ENCODE data around the gene ZNF280C.

GRCh38 chrX:130251671-130252070, 17.0 kb downstream of the ZNF280C start:
- TF ChIP-seq HDGF (IDR thresholded peaks at IDR 0.05; ENCODE audit: borderline replicate concordance) = no peak
- no peak for TF ChIP-seq TARDBP (IDR thresholded peaks at IDR 0.05)
- TF ChIP-seq ARNT (IDR thresholded peaks at IDR 0.05) = no peak
- TF ChIP-seq BHLHE40 (IDR thresholded peaks at IDR 0.05; ENCODE audit: borderline replicate concordance) = no peak
- no peak for TF ChIP-seq SP1 (IDR thresholded peaks at IDR 0.05)
- no peak for TF ChIP-seq FOXM1 (IDR thresholded peaks at IDR 0.05; ENCODE audit: borderline replicate concordance)
- TF ChIP-seq FOXK2 (IDR thresholded peaks at IDR 0.05) = no peak
- TF ChIP-seq NFRKB (IDR thresholded peaks at IDR 0.05) = no peak
- no peak for TF ChIP-seq PKNOX1 (IDR thresholded peaks at IDR 0.05)
- TF ChIP-seq ELF4 (IDR thresholded peaks at IDR 0.05) = no peak
- TF ChIP-seq L3MBTL2 (conservative IDR thresholded peaks at IDR 0.05) = no peak
- no peak for TF ChIP-seq SUZ12 (IDR thresholded peaks at IDR 0.05)
